ENCODE measurements around the gene CDH5. TPM values are rescaled to one million over a fixed set of nuclear protein-coding genes. Genes with fewer than 3 reads are reported as not detected.

The CDH5 gene
- total and polyA plus RNA-seq, 2 of the 13 experiments (the other 11 are each of a cell fraction or from before 2014, with no cell fraction given), result 0.71 to 1.1 TPM

- TF ChIP-seq CAMTA2 (CRISPR knock-in tag; IDR thresholded peaks at IDR 0.05; ENCODE audit: borderline replicate concordance), result no peak
- no peak for TF ChIP-seq ZEB1 (IDR thresholded peaks at IDR 0.05; ENCODE audit: insufficient replicate concordance, low read depth)
- TF ChIP-seq DNMT1 (CRISPR knock-in tag; IDR thresholded peaks at IDR 0.05), result no peak
- TF ChIP-seq SUZ12 (IDR thresholded peaks at IDR 0.05; ENCODE audit: low read depth, low read length), result no peak
- TF ChIP-seq TGIF2 (CRISPR knock-in tag; IDR thresholded peaks at IDR 0.05), result no peak
- no peak for TF ChIP-seq ZNF878 (CRISPR knock-in tag; IDR thresholded peaks at IDR 0.05)
- TF ChIP-seq ZNF550 (CRISPR knock-in tag; IDR thresholded peaks at IDR 0.05; ENCODE audit: borderline replicate concordance), result no peak
- TF ChIP-seq IKZF4 (CRISPR knock-in tag; IDR thresholded peaks at IDR 0.05; ENCODE audit: borderline replicate concordance, low read depth, not compliant biosample characterization), result no peak
- no peak for TF ChIP-seq ZNF446 (CRISPR knock-in tag; IDR thresholded peaks at IDR 0.05)
- TF ChIP-seq, protein P1, sequence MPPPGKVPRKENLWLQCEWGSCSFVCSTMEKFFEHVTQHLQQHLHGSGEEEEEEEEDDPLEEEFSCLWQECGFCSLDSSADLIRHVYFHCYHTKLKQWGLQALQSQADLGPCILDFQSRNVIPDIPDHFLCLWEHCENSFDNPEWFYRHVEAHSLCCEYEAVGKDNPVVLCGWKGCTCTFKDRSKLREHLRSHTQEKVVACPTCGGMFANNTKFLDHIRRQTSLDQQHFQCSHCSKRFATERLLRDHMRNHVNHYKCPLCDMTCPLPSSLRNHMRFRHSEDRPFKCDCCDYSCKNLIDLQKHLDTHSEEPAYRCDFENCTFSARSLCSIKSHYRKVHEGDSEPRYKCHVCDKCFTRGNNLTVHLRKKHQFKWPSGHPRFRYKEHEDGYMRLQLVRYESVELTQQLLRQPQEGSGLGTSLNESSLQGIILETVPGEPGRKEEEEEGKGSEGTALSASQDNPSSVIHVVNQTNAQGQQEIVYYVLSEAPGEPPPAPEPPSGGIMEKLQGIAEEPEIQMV (CRISPR knock-in tag; IDR thresholded peaks at IDR 0.05; ENCODE audit: low read depth), result 0 out of 2 replicates have a peak, but pooled peaks have one; percentile 58
- TF ChIP-seq ZNF10 (CRISPR knock-in tag; IDR thresholded peaks at IDR 0.05; ENCODE audit: borderline replicate concordance, low read depth), result no peak
- no peak for TF ChIP-seq NR3C1 (CRISPR knock-in tag; IDR thresholded peaks at IDR 0.05)
- TF ChIP-seq ZFP36 (IDR thresholded peaks at IDR 0.05; ENCODE audit: borderline replicate concordance, low read depth, low read length, partially characterized antibody), result no peak
- TF ChIP-seq ZNF792 (CRISPR knock-in tag; IDR thresholded peaks at IDR 0.05), result peak; percentile 86; the same call in 1 of the 2 replicates
- no peak for TF ChIP-seq FOXA1 (IDR thresholded peaks at IDR 0.05)
- TF ChIP-seq FOXA1 (CRISPR knock-in tag; IDR thresholded peaks at IDR 0.05), result no peak
- TF ChIP-seq ZFY (CRISPR knock-in tag; IDR thresholded peaks at IDR 0.05), result peak; percentile 75
- TF ChIP-seq FOXO4 (CRISPR knock-in tag; conservative IDR thresholded peaks at IDR 0.05), result 0 out of 2 replicates have a peak, but pooled peaks have one; percentile 67
- no peak; the same call in 1 of the 2 replicates for TF ChIP-seq TFDP1 (CRISPR knock-in tag; IDR thresholded peaks at IDR 0.05; ENCODE audit: borderline replicate concordance)
- TF ChIP-seq HBP1 (CRISPR knock-in tag; IDR thresholded peaks at IDR 0.05; ENCODE audit: low read depth), result no peak
- TF ChIP-seq ZZZ3 (CRISPR knock-in tag; IDR thresholded peaks at IDR 0.05; ENCODE audit: borderline replicate concordance), result no peak
- TF ChIP-seq ATAD3A (CRISPR knock-in tag; IDR thresholded peaks at IDR 0.05), result no peak
- TF ChIP-seq ZNF724P (CRISPR knock-in tag; IDR thresholded peaks at IDR 0.05; ENCODE audit: borderline replicate concordance), result no peak
- TF ChIP-seq BRD4 (CRISPR knock-in tag; IDR thresholded peaks at IDR 0.05), result no peak
- no peak for TF ChIP-seq TSC22D2 (CRISPR knock-in tag; IDR thresholded peaks at IDR 0.05; ENCODE audit: borderline replicate concordance)
- TF ChIP-seq KLF9 (CRISPR knock-in tag; IDR thresholded peaks at IDR 0.05; ENCODE audit: low read depth), result no peak
Measured at GRCh38 chr16:66408163-66409048, 41.9 kb downstream of the CDH5 start (continued).

Measured in HepG2 (cell line).